GM10266 (cell line): Measurements from ENCODE around the gene TLDC2.
A peak's percentile ranks its signal among the peaks of the same experiment; 100 is the strongest.
"Not testable (repeated sequence)": the region's sequence is repeated elsewhere in the genome, so short reads cannot be mapped to it uniquely, and the experiment has no call there.

Experiments
- DNase-seq: peaks from one replicate; pipeline ENCODE4 v3.0.0; 2012; ENCODE audit errors: extremely low spot score
- TF ChIP-seq, protein P1 (sequence below): IDR thresholded peaks from 2 replicates; pipeline ENCODE4 v1.5.1; 2012; ENCODE audit warnings: mild to moderate bottlenecking, low read depth; ENCODE audit not compliant: control insufficient read depth, insufficient read depth; ENCODE audit errors: missing control alignments

The TLDC2 gene

DNA sequence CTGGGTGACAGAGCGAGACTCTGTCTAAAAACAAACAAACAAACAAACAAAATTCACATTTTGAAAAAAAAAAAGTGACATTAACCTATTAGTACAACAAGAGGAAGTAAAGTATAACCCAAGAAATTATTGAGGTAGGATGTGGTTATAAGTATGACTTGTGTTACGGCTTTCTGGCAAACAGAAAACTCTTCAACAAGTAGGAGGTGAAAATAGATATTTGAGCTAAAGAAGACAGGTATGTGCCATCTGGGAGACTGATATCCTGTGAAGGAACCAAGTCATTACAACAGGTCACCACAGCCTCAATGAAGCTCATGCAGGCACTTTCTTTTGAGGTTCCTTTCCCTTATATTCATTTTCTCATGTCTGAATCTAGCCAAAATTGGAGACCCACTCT is 28.8 kb downstream of the TLDC2 start:
- no peak for DNase-seq
- TF ChIP-seq, protein P1, sequence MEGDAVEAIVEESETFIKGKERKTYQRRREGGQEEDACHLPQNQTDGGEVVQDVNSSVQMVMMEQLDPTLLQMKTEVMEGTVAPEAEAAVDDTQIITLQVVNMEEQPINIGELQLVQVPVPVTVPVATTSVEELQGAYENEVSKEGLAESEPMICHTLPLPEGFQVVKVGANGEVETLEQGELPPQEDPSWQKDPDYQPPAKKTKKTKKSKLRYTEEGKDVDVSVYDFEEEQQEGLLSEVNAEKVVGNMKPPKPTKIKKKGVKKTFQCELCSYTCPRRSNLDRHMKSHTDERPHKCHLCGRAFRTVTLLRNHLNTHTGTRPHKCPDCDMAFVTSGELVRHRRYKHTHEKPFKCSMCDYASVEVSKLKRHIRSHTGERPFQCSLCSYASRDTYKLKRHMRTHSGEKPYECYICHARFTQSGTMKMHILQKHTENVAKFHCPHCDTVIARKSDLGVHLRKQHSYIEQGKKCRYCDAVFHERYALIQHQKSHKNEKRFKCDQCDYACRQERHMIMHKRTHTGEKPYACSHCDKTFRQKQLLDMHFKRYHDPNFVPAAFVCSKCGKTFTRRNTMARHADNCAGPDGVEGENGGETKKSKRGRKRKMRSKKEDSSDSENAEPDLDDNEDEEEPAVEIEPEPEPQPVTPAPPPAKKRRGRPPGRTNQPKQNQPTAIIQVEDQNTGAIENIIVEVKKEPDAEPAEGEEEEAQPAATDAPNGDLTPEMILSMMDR: no peak

DNA sequence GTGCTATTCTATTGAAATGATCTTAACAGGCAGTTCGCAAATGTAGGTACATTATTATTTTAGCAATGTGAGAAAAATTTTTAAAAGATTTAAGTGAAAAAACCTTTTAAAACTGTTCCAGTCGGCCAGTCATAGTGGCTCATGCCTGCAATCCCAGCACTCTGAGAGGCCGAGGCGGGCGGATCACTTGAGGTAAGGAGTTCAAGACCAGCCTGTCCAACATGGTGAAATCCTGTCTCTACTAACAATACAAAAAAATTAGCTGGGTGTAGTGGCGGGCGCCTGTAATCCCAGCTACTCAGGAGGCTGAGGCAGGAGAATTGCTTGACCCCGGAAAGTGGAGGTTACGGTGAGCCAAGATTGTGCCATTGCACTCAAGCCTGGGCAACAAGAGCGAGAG is 29.6 kb downstream of the TLDC2 start:
- DNase-seq: not testable (repeated sequence)

DNA sequence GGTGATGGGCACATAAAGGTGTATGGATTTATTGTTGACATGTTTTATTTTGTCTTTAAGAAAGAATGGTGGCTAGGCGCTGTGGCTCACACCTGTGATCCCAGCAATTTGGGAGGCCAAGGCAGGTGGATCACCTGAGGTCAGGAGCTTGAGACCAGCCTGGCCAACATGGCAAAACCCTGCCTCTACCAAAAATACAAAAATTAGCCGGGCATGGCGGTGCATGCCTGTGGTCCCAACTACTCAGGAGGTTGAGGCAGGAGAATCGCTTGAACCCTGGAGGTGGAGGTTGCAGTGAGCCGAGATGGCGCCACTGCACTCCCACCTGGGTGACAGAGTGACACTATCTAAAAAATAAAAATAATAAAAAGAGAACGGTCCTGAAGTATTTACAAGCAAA is 30.1 kb downstream of the TLDC2 start:
- DNase-seq: not testable (repeated sequence)

DNA sequence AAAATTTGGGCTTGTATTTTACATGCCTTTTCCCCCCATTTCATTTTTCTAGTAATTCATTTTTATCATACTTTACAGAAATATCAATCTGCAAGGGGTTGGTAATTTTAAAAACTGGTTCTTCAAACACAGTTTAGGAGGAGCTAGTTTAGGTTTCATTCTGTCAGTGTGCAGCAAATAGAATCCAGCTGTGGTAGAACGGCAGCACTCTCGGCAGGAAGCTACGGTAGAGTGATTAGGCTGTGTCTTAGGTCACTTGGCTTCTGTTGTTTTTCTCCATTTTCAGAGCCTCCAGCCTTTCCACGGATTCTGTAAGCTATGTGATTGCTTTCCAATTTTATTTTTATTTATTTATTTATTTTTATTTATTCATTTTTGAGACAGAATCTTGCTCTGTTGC is 32.7 kb downstream of the TLDC2 start:
- TF ChIP-seq, protein P1: no peak
- peak; percentile 21 for DNase-seq

DNA sequence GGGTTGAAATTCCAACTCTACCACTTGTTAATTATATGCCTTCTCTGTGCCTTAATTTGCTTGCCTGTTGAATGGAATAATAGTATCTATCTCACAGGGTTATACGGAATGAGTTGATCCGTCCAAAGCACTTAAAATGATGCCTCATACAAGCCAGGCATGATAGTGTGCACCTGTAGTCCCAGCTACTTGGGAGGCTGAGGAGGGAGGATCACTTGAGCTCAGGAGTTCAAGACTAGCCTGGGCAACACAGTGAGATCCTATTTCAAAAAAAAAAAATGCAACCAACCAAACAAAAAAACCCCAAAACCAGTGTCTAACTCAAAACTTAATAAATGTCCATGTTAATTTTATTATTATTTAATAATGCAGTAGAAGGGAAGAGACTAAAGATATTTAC is 40.3 kb downstream of the TLDC2 start:
- TF ChIP-seq, protein P1: no peak
- no peak for DNase-seq

DNA sequence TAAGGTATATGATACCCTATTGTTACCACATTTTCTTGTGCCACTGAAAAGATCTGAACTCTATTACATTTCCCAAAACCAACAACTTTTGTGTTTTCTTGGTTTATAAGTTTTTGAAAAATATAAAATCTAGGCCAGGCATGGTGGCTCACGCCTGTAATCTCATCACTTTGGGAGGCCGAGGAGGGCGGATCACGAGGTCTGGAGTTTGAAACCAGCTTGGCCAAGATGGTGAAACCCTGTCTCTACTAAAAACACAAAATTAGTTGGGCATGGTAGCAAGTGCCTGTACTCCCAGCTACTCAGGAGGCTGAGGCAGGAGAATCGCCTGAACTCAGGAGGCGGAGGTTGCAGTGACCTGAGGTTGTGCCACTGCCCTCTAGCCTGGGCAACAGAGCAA is 41.3 kb downstream of the TLDC2 start:
- TF ChIP-seq, protein P1: no peak
- DNase-seq: no peak

DNA sequence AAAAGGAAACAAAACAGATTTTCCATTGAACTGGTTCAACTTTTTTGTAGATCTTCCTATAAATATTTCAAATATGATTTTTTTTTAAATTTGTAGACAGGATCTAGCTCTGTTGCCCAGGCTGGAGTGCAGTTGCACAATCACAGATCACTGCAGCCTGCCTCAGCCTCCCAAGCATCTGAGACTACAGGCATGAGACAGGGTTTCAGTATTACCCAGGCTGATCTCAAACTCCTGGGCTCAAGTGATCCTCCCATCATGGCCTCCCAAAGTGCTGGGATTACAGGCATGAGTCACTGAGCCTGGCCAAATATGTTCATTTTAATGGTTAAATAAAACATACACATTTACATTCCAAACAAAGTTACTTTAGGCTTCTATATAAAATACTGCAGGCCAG is 42.0 kb downstream of the TLDC2 start:
- no peak for DNase-seq

DNA sequence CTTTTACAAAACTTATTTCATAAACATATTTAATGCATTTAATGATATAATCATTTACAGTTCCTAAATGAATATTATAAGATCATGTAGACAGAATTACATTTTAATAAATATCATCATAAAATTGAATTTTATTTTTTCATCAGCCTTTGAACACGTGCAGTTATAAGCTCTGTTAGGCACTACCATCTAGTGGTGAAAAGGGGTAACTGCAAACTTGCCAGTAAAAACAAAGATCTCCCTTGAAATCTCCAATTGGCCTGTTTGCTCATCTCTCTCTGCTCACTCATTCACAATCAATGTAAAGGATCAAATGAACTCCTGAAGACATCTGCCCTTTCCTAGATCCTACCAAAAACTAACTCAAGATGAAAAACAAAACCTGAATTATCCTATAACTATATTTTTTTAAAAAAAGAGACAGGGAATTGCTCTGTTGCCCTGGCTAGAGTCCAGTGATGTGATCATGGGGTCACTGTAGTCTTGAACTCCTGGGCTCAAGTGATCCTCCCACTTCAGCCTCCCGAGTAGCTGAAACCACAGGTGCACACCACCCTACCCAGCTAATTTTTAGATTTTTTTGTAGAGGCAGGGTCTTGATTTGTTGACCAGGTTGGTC is 43.9 kb downstream of the TLDC2 start:
- peak; percentile 56 for DNase-seq
- TF ChIP-seq, protein P1: peak; percentile 87

More for the DNA sequence above, 42.0 kb downstream of the TLDC2 start:
- TF ChIP-seq, protein P1: no peak
